ENCODE measurements around the gene NINL. TPM values are rescaled to one million over a fixed set of nuclear protein-coding genes. Genes with fewer than 3 reads are reported as not detected.

Gene NINL
- total RNA-seq, 1 experiment from 2014 or later, result 7.2 TPM

- ATAC-seq (no peak), DNase-seq (ENCODE audit: low read depth, low spot score) (no peak)
- ChIA-PET RAD21 (ENCODE audit: low non-redundant PET in 1 of 2, low total read pairs in 2 of 2, uncharacterized antibody in 2 of 2, unreplicated experiment in 2 of 2) (no interaction called here), CTCF (no interaction called here), POLR2A (interaction anchor here (0.6 kb wide), 1 partner anchor 164 kb away, joined by 3 read pairs; no protein-coding TSS in a partner anchor)
- Histone ChIP-seq H3K9me2 (ENCODE audit: insufficient read depth) (no peaks in the 10 kb centered on the region), H3K79me2 (ENCODE audit: insufficient read depth, low read length) (no peaks in the 10 kb centered on the region), H2AFZ (ENCODE audit: low read depth, low read length, poor library complexity, severe bottlenecking) (no peak overlapping the region), H3K4me3 (replicated peaks in 1 of 2; ENCODE audit: low read depth in 1 of 2, low read length in 2 of 2) (no peak overlapping the region), H3K27me3 (ENCODE audit: insufficient read depth, low read length) (no peaks in the 10 kb centered on the region), H3K9me3 (ENCODE audit: control insufficient read depth in 1 of 2, insufficient read depth in 1 of 2, low read depth in 1 of 2, low read length in 2 of 2) (no peaks in the 10 kb centered on the region), H3K4me2 (ENCODE audit: low read length) (no peak overlapping the region), H3K36me3 (ENCODE audit: control insufficient read depth in 1 of 2, insufficient read depth in 2 of 2, low read length in 2 of 2) (no peaks in the 10 kb centered on the region), H3K4me1 (ENCODE audit: control insufficient read depth in 1 of 2, insufficient read depth in 2 of 2, low read length in 2 of 2) (peaks cover under 1 to 9% of the 10 kb centered on the region in 2 experiments; a peak in 3 of 4 replicates), H4K20me1 (ENCODE audit: insufficient read depth) (no peaks in the 10 kb centered on the region), H3K27ac (ENCODE audit: low read depth, low read length) (no peak overlapping the region), H3K9ac (ENCODE audit: low read length) (no peak overlapping the region)
- intact Hi-C loops (cut with micrococcal nuclease), result loop anchor here (10.0 kb wide), 1 partner anchor 274 kb away; no protein-coding TSS in a partner anchor
- TF ChIP-seq ZNF274 (IDR thresholded peaks at IDR 0.05; ENCODE audit: low read depth, low read length) (no peak), ELF1 (IDR thresholded peaks at IDR 0.05; ENCODE audit: borderline replicate concordance, low read depth) (no peak), JUND (IDR thresholded peaks at IDR 0.05) (no peak), FOSL1 (IDR thresholded peaks at IDR 0.05; ENCODE audit: low read depth) (no peak), RAD21 (IDR thresholded peaks at IDR 0.05; ENCODE audit: low read depth) (no peak), ATF3 (IDR thresholded peaks at IDR 0.05) (no peak), POLR2AphosphoS5 (IDR thresholded peaks at IDR 0.05; ENCODE audit: low read depth, low read length) (no peak), EGR1 (IDR thresholded peaks at IDR 0.05; ENCODE audit: low read depth) (no peak), POLR2A (IDR thresholded peaks at IDR 0.05; ENCODE audit: borderline replicate concordance, extremely low read depth, insufficient read depth, insufficient read length) (no peak)
- BruUV-seq (replicated peaks), result no TSS peak
Measured at GRCh38 chr20:25579081-25579770, 6.1 kb downstream of the NINL start.

GRCh38 chr20:25576783-25577530 lies 8.4 kb downstream of the NINL start:
- DNase-seq (ENCODE audit: low read depth, low spot score) (no peak), ATAC-seq (no peak)
- H3K27me3 ChIP-seq (ENCODE audit: insufficient read depth, low read length), result no peaks in the 10 kb centered on the region
- H3K4me1 ChIP-seq (ENCODE audit: control insufficient read depth in 1 of 2, insufficient read depth in 2 of 2, low read length in 2 of 2), result peaks cover 0 to 4% of the 10 kb centered on the region in 2 experiments; a peak in 1 of 4 replicates
- H3K9me3 ChIP-seq (ENCODE audit: control insufficient read depth in 1 of 2, insufficient read depth in 1 of 2, low read depth in 1 of 2, low read length in 2 of 2), result no peaks in the 10 kb centered on the region
- no peaks in the 10 kb centered on the region for H3K9me2 ChIP-seq (ENCODE audit: insufficient read depth)
- intact Hi-C loops (cut with micrococcal nuclease), result loop anchor here (10.0 kb wide), 1 partner anchor 272 kb away; no protein-coding TSS in a partner anchor
- no peak overlapping the region for H3K9ac ChIP-seq (ENCODE audit: low read length)
- RAD21 ChIA-PET (ENCODE audit: low non-redundant PET in 1 of 2, low total read pairs in 2 of 2, uncharacterized antibody in 2 of 2, unreplicated experiment in 2 of 2), result no interaction called here
- H3K36me3 ChIP-seq (ENCODE audit: control insufficient read depth in 1 of 2, insufficient read depth in 2 of 2, low read length in 2 of 2), result no peaks in the 10 kb centered on the region
- H4K20me1 ChIP-seq (ENCODE audit: insufficient read depth), result no peaks in the 10 kb centered on the region
- no peak for TF ChIP-seq SIN3A (IDR thresholded peaks at IDR 0.05; ENCODE audit: low read depth)
- no peak for TF ChIP-seq EGR1 (IDR thresholded peaks at IDR 0.05; ENCODE audit: low read depth)
- no peak for TF ChIP-seq SP1 (IDR thresholded peaks at IDR 0.05; ENCODE audit: low read depth)
- no peak for TF ChIP-seq EZH2phosphoT487 (IDR thresholded peaks at IDR 0.05; ENCODE audit: borderline replicate concordance)
- no peak overlapping the region for H2AFZ ChIP-seq (ENCODE audit: low read depth, low read length, poor library complexity, severe bottlenecking)
- H3K27ac ChIP-seq (ENCODE audit: low read depth, low read length), result no peak overlapping the region
- POLR2A ChIA-PET, result no interaction called here
- CTCF ChIA-PET, result no interaction called here
- BruUV-seq (replicated peaks), result no TSS peak
- H3K4me3 ChIP-seq (replicated peaks in 1 of 2; ENCODE audit: low read depth in 1 of 2, low read length in 2 of 2), result no peak overlapping the region
- H3K4me2 ChIP-seq (ENCODE audit: low read length), result no peak overlapping the region
- H3K79me2 ChIP-seq (ENCODE audit: insufficient read depth, low read length), result no peaks in the 10 kb centered on the region
